ENCODE results near the gene LRRC32.

DNA sequence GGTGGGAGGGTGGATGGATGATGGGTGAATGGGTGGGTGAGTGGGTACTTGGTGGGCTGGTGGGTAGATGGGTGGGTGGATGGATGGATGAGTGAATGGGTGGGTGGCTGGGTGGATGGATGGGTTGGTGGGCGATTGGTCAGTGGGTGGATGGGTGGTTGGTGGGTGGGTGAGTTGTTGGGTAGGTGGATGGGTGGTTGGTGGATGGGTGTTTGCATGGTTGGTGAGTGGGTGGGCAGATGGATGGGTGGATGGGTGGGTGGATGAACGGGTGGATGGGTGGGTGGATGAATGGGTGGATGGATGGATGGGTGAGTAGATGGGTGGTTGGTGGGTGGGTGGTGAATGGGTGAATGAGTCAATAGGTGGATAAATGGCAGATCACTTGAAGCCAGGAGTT lies 43.0 kb upstream of the LRRC32 start:
- TF ChIP-seq, protein P1, sequence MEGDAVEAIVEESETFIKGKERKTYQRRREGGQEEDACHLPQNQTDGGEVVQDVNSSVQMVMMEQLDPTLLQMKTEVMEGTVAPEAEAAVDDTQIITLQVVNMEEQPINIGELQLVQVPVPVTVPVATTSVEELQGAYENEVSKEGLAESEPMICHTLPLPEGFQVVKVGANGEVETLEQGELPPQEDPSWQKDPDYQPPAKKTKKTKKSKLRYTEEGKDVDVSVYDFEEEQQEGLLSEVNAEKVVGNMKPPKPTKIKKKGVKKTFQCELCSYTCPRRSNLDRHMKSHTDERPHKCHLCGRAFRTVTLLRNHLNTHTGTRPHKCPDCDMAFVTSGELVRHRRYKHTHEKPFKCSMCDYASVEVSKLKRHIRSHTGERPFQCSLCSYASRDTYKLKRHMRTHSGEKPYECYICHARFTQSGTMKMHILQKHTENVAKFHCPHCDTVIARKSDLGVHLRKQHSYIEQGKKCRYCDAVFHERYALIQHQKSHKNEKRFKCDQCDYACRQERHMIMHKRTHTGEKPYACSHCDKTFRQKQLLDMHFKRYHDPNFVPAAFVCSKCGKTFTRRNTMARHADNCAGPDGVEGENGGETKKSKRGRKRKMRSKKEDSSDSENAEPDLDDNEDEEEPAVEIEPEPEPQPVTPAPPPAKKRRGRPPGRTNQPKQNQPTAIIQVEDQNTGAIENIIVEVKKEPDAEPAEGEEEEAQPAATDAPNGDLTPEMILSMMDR (optimal IDR thresholded peaks at IDR 0.05 in 1 of 3, IDR thresholded peaks at IDR 0.05 in 1 of 3, conservative IDR thresholded peaks at IDR 0.05 in 1 of 3; ENCODE audit: extremely low read depth in 1 of 3, insufficient read depth in 2 of 3, low read length in 3 of 3): no peak
- TF ChIP-seq EZH2 (IDR thresholded peaks at IDR 0.05; ENCODE audit: low read length): no peak

Data from keratinocyte (primary cell).